HEK293T (cell line): ENCODE data around the gene APOA4.

Source experiments
- ARNT ChIP-seq: fragments of 450-650 bp; IDR thresholded peaks from 2 replicates; pipeline ENCODE4 v1.6.1; 2017; ENCODE audit warnings: mild to moderate bottlenecking
- FOXM1 ChIP-seq: fragments of 450-650 bp; IDR thresholded peaks from 2 replicates; pipeline ENCODE4 v1.6.1; 2017; ENCODE audit warnings: mild to moderate bottlenecking, borderline replicate concordance
- HDGF ChIP-seq: fragments of 450-650 bp; IDR thresholded peaks from 2 replicates; pipeline ENCODE4 v1.6.1; 2017; ENCODE audit warnings: antibody characterized with exemption, borderline replicate concordance
- SP1 ChIP-seq: fragments of 450-650 bp; IDR thresholded peaks from 2 replicates; pipeline ENCODE4 v1.6.1; 2017

DNA sequence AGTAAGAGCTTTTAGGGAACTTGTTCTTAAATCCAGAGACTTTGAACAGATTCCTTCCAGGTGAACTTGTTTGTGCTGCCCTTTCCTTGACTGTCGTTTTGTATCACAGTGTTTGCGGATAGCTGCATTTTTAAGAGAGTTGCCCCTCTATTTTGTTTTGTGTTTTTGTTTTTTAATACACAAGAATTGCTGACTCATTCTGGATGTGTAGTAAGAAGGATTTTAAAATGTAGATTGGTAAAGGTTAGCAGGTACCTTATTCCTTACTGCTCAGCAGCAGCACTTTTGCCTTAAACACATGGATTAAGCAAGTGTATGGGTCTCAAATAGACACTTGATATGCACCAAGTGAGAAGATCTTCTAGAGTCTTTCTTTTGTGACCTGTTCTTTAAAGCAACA, 22.5 kb downstream of the APOA4 start:
- TF ChIP-seq ARNT = no peak
- no peak for TF ChIP-seq HDGF
- no peak for TF ChIP-seq SP1
- TF ChIP-seq FOXM1 = no peak
